ENCODE measurements around the gene GNAI3.

The GNAI3 gene

DNA sequence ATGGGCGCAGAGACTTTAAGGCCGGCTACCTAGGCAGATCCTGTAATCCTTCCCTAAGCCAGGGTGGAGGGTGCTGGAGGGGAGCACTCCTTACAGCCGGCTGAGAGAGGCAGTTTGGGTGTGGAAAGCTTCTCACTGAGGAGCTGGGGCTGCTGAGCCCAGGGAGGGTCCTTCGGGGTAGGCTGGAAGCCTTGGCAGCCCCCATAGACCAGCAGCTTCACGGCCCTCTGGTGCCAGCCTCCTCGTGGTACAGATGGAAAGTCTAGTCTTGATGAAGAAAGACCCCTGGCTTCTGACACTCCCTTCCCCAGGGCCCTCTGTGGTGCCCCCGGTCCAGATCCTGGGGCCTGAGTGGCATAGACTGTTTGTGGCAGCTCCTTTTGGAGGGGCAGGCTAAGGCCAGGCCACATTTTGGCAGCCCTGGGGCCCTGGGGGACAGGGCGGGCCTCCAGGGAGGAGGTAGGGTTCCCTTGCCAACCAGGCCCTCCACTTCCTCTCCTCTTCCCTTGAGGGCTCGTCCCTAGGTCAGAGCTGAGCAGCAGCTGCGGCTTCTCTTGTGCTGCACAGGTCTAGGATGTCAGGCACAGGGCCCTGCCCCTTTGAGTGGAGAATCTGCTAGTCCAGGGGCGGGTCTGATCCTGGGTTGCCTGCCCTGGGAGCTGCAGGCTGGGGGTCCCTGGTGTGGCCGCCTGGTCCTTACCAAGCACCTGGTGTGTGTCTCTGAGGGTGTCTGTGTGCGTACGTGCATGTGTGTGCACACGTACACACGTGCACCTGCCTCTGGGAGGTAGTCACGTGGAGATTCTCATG lies 76.0 kb downstream of the GNAI3 start:
- DNase-seq, result no peak

DNA sequence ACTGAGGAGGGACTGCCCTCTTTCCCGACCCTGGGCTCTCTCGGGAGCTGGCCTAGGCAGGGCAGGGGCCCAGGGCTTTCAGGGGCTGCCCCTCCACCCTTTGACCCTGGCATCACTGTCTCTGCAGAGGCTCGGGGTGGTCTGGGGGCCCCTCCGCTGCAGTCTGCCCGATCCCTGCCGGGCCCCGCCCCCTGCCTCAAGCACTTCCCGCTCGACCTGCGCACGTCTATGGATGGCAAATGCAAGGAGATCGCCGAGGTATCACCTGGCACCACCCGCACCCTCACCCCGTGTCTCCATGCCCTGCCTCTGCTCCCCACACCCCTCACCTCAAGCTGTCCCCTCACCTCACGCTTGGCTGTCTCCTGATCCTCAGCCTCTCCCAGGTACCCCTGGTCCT lies 76.8 kb downstream of the GNAI3 start:
- DNase-seq, result no peak

DNA sequence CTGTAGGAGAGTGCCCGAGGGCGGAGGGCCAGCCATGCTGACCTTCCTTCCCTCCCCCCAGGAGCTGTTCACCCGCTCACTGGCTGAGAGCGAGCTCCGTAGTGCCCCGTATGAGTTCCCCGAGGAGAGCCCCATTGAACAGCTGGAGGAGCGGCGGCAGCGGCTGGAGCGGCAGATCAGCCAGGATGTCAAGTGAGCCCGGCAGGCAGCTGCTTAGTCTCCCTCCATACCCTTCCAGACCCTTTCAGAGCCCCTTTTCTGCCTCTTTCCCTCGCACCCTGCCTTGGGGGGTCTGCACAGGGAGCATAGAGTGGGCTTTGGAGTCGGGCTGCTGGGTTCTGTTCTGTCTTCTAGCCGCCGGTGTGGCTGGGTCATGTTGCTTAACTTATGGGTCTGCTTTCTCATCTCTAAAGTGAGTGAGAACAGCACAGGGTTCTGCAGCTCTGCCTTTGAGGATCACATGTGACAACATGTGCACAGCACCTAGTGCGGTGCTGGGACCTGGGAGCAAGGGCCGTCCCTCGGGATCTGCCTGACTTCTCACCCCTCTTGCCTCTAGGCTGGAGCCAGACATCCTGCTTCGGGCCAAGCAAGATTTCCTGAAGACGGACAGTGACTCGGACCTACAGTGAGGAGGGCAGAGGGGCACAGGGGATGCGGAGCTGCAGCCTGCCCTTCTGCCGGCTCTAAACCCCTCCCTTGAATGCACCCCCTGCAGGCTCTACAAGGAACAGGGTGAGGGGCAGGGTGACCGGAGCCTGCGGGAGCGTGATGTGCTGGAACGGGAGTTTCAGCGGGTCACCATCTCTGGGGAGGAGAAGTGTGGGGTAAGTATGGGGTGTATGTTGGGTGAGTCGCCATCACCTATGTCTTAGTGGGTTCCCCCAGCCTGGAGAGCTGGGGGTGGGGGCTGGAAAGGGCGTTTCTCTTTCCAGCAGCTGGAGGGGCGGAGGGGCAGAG lies 77.5 kb downstream of the GNAI3 start:
- DNase-seq, result no peak

DNA sequence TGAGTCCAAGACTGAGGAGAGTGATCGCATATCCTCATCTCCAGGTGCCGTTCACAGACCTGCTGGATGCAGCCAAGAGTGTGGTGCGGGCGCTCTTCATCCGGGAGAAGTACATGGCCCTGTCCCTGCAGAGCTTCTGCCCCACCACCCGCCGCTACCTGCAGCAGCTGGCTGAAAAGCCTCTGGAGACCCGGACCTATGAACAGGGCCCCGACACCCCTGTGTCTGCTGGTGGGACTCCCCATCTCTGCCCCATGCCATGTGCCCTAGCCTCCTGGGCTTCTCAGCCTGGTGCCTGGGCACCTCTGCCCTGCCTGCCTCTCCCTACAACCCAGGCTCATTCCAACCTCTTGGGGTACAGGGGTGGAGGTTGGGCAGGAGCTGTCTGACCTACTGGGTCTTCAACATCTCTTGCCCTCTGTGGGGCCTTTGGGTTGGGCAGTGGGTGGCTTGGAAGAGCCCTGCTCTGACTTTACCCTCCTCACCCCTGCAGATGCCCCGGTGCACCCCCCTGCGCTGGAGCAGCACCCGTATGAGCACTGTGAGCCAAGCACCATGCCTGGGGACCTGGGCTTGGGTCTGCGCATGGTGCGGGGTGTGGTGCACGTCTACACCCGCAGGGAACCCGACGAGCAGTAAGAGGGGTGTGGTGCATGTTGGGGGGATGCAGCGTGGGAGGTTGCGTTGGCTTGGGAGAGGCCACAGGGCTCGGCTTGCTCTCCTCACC lies 78.4 kb downstream of the GNAI3 start:
- DNase-seq, result no peak

DNA sequence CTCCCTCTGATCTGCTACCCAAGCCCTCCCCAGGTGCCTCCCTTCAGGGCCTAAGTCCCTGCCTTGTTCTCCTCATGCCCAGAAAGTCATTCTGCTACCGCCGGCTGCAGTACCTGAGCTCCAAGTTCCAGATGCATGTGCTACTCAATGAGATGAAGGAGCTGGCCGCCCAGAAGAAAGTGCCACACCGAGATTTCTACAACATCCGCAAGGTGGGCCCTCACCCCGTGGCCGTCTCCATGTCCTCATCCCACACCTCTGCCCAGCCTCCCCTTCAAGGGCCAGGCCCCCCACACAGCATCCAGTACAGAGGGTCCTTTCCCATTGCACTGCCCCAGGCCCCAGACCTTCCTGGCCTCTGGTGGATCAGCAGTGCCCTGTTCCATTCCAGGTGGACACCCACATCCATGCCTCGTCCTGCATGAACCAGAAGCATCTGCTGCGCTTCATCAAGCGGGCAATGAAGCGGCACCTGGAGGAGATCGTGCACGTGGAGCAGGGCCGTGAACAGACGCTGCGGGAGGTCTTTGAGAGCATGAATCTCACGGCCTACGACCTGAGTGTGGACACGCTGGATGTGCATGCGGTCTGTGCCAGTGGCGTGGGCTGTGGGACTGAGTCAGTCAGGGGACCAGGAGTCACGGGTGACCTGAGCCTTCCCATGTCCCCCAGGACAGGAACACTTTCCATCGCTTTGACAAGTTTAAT lies 79.4 kb downstream of the GNAI3 start:
- peak; percentile 49 for DNase-seq

DNA sequence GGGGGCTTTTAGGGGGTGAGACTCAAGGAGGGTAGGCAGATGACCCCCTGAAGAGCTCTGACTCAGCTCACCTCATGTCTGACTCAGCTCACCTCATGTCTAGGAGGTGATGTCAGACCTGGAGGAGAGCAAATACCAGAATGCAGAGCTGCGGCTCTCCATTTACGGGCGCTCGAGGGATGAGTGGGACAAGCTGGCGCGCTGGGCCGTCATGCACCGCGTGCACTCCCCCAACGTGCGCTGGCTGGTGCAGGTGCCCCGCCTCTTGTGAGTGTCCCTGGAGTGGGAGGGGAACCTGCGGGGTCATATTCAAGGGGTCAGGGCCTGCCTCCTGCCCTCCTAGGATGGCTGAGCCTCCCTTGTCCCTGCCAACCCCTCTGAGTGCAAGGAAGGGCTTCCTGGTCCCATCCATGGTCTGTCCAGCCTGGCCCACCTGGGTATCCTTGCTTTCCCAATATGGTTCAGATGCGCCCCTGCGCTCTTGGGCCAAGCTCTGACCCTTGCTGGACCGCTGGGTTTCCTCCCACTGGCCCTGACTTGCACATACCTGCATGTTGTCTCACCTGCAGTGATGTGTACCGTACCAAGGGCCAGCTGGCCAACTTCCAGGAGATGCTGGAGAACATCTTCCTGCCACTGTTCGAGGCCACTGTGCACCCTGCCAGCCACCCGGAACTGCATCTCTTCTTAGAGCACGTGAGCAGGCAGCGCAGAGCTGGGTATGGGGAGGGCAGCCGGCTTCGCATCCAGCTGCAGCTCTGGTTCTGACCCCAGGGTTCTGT lies 80.3 kb downstream of the GNAI3 start:
- peak; percentile 57 for DNase-seq

DNA sequence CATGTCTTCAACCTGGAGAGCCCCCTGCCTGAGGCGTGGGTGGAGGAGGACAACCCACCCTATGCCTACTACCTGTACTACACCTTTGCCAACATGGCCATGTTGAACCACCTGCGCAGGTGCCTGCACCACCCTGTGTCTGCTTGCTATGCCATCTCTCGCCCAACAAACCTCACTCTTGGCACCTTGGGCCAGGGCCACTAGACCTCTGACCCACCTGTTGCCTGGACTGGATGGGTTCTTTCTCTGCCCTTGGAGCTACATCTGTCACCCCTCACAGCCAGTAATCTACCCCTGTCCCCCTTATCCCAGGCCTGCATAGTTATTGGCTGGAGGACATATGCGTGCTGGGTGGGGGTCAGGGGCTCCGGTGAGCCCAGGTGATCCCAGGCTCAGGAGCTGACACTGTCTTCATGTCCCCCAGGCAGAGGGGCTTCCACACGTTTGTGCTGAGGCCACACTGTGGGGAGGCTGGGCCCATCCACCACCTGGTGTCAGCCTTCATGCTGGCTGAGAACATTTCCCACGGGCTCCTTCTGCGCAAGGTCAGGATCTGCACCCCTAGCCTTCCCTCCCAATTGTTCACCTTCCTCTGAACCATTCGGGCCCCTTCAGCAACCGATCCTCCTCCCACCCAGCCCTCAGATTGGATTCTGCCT lies 81.1 kb downstream of the GNAI3 start:
- no peak for DNase-seq

DNA sequence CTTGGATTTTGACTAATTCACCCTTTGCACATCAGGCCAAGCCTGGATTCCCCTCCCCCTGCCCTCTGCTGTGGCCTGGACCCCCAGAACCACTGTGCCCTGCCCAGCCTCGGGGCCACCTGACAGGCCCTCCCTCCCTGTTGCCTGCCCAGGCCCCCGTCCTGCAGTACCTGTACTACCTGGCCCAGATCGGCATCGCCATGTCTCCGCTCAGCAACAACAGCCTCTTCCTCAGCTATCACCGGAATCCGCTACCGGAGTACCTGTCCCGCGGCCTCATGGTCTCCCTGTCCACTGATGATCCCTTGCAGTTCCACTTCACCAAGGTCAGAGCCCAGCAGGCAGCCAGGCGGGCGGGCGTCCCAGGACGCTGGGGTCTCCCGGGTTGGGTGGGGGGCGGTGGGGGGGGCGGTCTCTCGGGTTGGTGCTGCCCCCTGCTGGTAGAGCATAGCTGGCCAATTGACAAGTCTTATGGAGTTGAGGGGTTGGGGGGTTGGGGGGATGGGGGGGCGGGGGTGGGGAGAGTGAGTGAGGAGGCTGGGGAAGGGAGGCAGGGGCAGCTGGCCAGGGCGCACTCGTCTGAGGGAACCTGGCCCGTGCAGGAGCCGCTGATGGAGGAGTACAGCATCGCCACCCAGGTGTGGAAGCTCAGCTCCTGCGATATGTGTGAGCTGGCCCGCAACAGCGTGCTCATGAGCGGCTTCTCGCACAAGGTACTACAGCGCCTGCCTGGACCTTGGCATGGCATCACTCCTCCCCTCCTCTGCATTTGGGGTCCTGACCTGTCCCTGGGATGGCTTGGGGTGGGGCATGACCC lies 81.9 kb downstream of the GNAI3 start:
- peak; percentile 65 for DNase-seq

DNA sequence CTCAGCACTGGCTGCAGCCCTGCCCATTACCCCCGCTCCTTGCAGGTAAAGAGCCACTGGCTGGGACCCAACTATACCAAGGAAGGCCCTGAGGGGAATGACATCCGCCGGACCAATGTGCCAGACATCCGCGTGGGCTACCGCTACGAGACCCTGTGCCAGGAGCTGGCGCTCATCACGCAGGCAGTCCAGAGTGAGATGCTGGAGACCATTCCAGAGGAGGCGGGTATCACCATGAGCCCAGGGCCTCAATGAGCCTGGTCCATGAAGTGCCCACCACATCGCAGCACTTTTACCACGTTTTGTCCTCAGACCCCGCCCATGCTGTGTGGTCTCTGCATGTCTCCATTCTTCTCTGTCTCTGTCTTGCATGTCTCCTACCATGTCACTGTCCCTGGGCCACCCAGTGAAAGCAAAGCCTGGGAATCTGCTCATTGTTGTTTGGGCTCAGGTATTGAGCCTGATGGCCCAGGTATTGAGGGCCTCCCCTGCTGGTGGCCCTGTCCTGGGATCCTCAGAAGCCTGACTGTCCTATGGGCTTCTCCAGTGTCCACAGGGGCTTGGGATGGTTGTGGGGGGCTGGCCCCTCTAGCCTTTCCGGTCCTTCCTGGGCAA lies 82.6 kb downstream of the GNAI3 start:
- DNase-seq, result peak; percentile 42

DNA sequence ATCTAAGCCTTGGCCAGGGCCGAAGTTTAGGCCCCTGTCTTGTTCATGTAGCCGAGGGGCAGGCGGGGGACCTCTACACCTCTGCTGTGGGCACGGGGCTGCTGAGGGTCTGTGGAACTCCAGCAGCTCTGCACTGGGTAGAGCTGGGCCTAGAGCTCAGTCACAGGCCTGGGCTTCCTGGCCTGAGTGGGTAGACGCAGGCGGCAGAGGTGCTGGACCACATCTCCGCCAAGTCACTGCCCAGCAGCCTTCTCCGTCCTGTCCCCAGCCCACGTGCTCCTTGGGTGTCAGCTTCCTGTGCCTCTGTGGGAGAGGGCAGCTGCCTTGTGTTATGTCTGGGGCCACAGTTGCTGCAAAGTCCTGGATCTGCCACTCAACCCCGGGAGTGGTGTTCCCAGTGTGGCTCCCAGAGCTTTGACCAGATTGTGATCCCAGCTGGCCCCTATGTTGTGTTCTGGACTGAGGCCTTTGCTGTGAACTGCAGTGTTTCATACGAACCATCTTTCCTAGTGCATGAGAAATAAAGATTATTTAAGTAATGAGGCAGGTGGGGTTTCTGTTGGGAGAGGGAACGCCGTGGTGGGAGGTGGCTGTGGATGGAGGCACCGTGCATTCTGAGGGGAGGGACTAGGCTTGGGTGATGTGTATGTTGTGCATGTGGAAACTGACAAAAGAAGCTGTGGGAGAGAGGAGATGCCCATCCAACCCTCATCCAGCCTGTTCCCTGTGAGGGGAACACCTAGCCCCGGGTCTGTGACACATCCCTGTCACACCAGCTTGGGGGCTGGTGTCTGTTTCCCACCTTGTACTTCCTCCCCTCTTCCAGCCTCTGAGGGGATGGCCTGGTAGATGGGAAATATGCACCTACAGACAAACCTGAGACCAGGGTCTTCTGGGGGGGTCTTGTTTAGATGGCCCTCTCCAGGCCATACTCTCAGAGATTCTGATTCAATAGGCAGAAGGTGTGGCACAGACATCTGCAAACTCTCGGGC lies 83.4 kb downstream of the GNAI3 start:
- DNase-seq, result peak; percentile 42

DNA sequence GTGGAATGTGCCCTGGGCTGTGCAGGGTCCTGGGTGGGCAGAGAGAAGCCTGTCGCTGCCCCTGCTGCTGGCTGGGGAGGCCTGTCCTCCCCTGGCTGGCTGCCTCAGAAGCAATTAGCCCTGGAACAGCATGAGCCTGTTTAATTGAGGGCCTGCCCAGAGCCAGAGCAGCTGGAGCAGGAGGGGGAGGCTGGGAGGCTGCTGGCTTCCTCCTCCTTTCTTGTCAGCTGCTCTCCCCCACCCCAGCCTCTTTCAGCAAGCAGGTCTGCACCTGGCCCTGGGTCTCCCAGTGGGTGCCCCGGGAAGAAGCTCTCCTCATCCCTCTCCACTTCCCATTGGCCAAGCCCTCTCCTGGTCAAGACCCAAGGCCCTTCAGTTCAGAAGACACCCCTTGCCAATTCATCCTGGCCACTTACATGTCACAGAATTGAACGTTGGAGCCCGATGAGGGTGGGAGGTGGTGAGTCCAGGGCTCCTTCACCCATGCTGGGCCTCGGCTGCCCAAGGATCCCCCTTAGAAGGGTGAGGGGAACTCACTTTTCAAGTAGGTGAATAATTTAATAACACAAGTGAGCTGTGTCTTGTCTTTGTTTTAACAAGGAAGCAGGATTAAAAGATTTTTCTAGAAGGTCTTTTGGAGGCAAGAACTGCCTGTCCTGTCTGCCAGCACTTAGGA lies 84.4 kb downstream of the GNAI3 start:
- DNase-seq, result peak; percentile 88

DNA sequence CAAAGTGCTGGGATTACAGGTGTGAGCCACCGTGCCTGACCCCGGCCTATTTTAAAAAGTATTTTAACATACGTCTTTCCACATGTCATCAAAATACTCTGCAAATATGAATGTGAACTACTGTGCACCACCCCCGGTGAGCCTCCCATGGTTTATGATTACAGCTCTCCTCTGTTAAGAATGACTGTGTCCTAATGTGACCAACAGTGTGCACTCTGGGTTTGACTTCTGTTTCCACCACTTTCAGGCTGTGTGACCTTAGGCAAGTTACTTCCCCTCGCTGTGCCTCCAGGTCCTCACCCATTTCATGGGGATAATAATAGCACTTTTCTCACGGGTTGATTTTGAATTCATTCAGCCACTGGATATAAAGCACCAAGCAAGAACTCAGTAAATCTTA lies 85.9 kb downstream of the GNAI3 start:
- DNase-seq, result peak; percentile 35

DNA sequence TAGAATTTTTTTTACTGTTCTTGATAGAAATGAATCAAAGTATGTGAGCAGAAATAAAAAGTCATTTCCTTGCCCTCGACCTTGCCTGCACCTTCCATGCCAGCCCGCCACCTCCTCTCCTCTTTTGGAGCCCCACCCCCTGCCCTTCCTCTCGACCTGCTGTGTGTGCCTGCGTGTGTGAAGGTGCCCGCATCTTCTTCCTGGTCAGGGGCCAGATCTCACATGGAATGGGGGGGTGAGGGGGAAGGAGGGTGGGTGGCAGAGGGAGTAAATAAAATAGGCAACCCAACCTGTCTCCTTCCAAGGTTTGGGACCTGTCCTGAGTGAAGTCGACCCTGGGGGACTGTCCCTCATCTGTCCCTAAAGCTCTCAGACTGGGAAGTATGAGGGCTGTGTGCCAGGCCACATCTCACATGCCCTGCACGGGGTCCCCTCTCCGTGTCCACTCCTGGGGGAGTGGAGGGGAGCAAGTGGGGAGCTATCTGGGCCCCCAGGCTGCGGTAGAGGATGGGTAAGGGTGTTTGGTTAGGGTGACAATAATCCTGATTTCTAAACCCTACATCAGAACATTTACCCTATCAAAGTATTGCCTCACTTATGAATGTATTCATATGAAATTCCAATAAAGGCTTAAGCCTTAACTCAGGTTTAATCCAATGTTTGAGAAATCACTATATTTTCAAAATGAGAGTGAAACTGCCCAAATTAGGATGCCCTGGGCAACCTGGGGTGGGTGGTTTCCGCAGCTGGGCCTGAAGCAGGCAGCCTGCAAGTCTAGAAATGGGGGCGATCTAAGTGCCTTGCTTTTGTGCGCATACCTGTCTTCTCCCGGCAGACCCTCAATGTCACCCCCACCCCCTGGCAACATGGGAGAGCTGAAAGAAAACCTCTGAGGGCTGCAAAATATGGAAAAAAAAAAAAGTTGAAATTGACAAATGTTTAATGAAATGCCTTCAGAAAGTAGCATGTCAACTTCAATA lies 86.6 kb downstream of the GNAI3 start:
- DNase-seq, result peak; percentile 35

DNA sequence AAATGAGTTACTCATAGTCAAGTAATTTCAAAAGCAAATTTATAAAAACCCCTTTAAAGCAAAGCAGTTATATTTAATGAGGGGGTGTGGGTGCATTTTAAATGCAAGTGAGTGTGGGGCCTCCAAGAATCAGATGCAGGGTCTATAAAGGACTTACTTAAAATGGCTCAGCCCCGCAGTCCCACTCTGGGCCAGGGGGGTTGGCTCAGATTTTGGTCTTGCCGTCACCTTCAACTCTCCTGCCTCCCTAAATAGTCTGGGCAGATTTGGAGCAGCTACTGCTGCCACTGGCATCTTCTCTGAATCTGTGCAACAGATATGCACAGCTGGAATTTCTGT lies 87.4 kb downstream of the GNAI3 start:
- no peak for DNase-seq

DNA sequence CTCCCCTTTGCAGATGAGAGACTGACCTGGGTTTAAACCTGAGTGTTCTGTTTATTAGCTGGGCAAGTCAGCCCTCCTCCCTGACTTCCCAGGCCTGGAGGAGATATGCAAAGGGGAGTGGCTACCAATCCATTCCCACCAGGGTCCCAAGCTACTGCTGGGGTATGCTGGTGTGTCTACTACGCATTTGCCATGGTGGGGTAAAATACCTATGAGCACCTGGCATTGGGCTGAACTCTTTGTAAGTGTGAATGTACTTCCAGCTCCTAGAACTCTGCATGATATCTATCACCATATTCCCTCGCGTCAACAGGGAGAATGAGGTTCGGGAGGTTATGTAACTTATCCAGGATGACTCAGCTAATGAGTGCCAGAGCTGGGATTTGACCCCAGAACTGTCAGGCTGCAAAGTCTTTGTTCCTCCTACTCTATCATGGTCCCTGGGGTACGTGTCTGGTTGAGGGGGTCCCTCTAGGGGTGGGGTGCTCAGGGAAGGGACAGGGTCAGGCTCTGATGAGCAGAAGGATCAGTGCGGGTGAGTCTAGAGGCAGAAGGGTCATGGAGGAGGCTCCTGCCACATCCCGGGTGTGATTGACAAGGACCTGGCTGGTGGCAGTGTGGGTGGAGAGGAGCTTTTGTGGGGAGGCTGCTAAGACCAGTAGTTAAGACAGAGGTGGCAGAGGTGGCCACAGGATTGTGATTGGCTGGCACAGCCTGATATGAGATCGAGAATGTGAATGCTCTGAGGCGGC lies 88.0 kb downstream of the GNAI3 start:
- DNase-seq, result peak; percentile 71

DNA sequence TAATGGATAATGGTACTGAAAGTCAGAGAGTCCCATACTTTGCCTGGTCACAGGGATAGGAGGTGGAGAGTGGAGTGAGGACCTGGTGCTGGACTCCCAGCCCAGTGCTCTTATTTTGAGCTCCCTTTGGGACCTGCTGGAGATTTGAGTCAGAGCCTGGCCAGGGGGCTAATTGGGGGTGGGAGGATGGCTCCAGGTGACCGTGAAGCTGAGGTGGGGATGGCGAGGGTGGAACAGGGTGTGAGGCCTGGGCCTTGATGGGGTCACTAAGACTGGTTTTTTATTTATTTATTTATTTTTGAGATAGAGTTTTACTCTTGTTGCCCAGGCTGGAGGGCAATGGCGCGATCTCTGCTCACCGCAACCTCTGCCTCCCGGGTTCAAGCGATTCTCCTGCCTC lies 89.0 kb downstream of the GNAI3 start:
- DNase-seq, result peak; percentile 22

Data from islet precursor cell (in vitro differentiated cells).